IgD-negative memory B cell (primary cell): ENCODE measurements around the gene F8. TPM values are rescaled to one million over a fixed set of nuclear protein-coding genes. Genes with fewer than 3 reads are reported as not detected.
"Not testable (repeated sequence)": the region's sequence is repeated elsewhere in the genome, so short reads cannot be mapped to it uniquely, and the experiment has no call there.

ENCODE experiments used
- H3K27ac Mint-ChIP-seq, 3 donors: one replicate each; pipeline ENCODE4 v1.8.0; 2020 to 2022; ENCODE audit warnings: mild to moderate bottlenecking in 3 of 3, mixed read lengths in 3 of 3, moderate library complexity in 1 of 3
- H3K27me3 Mint-ChIP-seq: one replicate; pipeline ENCODE4 v1.8.0; 2021; ENCODE audit warnings: mixed read lengths
- H3K36me3 Mint-ChIP-seq: one replicate; pipeline ENCODE4 v1.8.0; 2020; ENCODE audit warnings: mild to moderate bottlenecking, mixed read lengths
- H3K4me1 Mint-ChIP-seq, 3 donors: one replicate each; pipeline ENCODE4 v1.8.0; 2020 to 2022; ENCODE audit warnings: mixed read lengths in 3 of 3, mild to moderate bottlenecking in 1 of 3
- H3K4me3 Mint-ChIP-seq, 4 donors: one replicate each; pipeline ENCODE4 v1.8.0; 2020 to 2022; ENCODE audit warnings: mild to moderate bottlenecking in 4 of 4, mixed read lengths in 4 of 4, moderate library complexity in 3 of 4
- H3K9me3 Mint-ChIP-seq, 3 donors: one replicate each; pipeline ENCODE4 v1.8.0; 2020 to 2021; ENCODE audit warnings: mixed read lengths in 3 of 3, mild to moderate bottlenecking in 1 of 3
- polyA plus RNA-seq: library from polyadenylated mRNA; unstranded; fragments of 300-500 nt; fragmentation: Illumina TruSeq; gene quantifications from one replicate; pipeline ENCODE4 v1.2.3, GENCODE V29; 2021

F8 gene
- polyA plus RNA-seq, 1 donor from 2014 or later, result 2.7 TPM

- no peak overlapping the region for H3K27ac Mint-ChIP-seq
- H3K27me3 Mint-ChIP-seq, result no peaks in the 10 kb centered on the region
- peaks cover 0 to 5% (median 5%) of the 10 kb centered on the region in 3 donors for H3K4me1 Mint-ChIP-seq
- H3K4me3 Mint-ChIP-seq, result no peak overlapping the region
- no peaks in the 10 kb centered on the region for H3K9me3 Mint-ChIP-seq
- no peaks in the 10 kb centered on the region for H3K36me3 Mint-ChIP-seq
Observed at GRCh38 chrX:154890990-154891639, 131.4 kb downstream of the F8 start.

- H3K27ac Mint-ChIP-seq, H3K4me3 Mint-ChIP-seq, H3K4me1 Mint-ChIP-seq, H3K9me3 Mint-ChIP-seq, H3K27me3 Mint-ChIP-seq, H3K36me3 Mint-ChIP-seq: not testable (repeated sequence)
Observed at GRCh38 chrX:154886789-154887221, 135.7 kb downstream of the F8 start.

- H3K4me3 Mint-ChIP-seq, H3K27ac Mint-ChIP-seq, H3K27me3 Mint-ChIP-seq, H3K9me3 Mint-ChIP-seq, H3K36me3 Mint-ChIP-seq, H3K4me1 Mint-ChIP-seq: not testable (repeated sequence)
Observed at GRCh38 chrX:154886069-154886788, 136.3 kb downstream of the F8 start, which contains the start of gene F8A1. TSS of gene F8A1 (plus strand) at chrX:154886355. CDS start at chrX:154886375, 20 bp downstream.

- not testable (repeated sequence) for H3K9me3 Mint-ChIP-seq, H3K27ac Mint-ChIP-seq, H3K36me3 Mint-ChIP-seq, H3K4me3 Mint-ChIP-seq, H3K4me1 Mint-ChIP-seq, H3K27me3 Mint-ChIP-seq
Observed at GRCh38 chrX:154885549-154885948, 137.0 kb downstream of the F8 start.

GRCh38 chrX:154885057-154885456, 137.5 kb downstream of the F8 start:
- not testable (repeated sequence) for H3K9me3 Mint-ChIP-seq, H3K4me1 Mint-ChIP-seq, H3K36me3 Mint-ChIP-seq, H3K4me3 Mint-ChIP-seq, H3K27me3 Mint-ChIP-seq, H3K27ac Mint-ChIP-seq

- not testable (repeated sequence) for H3K4me1 Mint-ChIP-seq, H3K27me3 Mint-ChIP-seq, H3K27ac Mint-ChIP-seq, H3K9me3 Mint-ChIP-seq, H3K4me3 Mint-ChIP-seq, H3K36me3 Mint-ChIP-seq
Observed at GRCh38 chrX:154884069-154884468, 138.5 kb downstream of the F8 start.

- Mint-ChIP-seq H3K27me3 (no peaks in the 10 kb centered on the region), H3K4me3 (no peak overlapping the region), H3K4me1 (no peaks in the 10 kb centered on the region), H3K9me3 (peaks cover 0 to 16% (median 11%) of the 10 kb centered on the region in 3 donors), H3K36me3 (no peaks in the 10 kb centered on the region), H3K27ac (no peak overlapping the region)
Observed at GRCh38 chrX:154873329-154873728, 149.2 kb downstream of the F8 start.

GRCh38 chrX:154868522-154868921, 154.0 kb downstream of the F8 start:
- not testable (repeated sequence) for H3K27ac Mint-ChIP-seq, H3K27me3 Mint-ChIP-seq, H3K4me3 Mint-ChIP-seq, H3K36me3 Mint-ChIP-seq, H3K4me1 Mint-ChIP-seq
- peaks cover 3 to 22% (median 14%) of the 10 kb centered on the region in 3 donors for H3K9me3 Mint-ChIP-seq

GRCh38 chrX:154855256-154855655, 167.3 kb downstream of the F8 start:
- no peaks in the 10 kb centered on the region for H3K36me3 Mint-ChIP-seq
- H3K27me3 Mint-ChIP-seq, result peaks cover 1% of the 10 kb centered on the region
- H3K4me1 Mint-ChIP-seq, result no peaks in the 10 kb centered on the region
- H3K27ac Mint-ChIP-seq, result no peak overlapping the region
- no peak overlapping the region for H3K4me3 Mint-ChIP-seq
- no peaks in the 10 kb centered on the region for H3K9me3 Mint-ChIP-seq

- Mint-ChIP-seq H3K27ac (no peak overlapping the region), H3K27me3 (peaks cover 2% of the 10 kb centered on the region), H3K4me1 (no peaks in the 10 kb centered on the region), H3K36me3 (no peaks in the 10 kb centered on the region), H3K4me3 (no peak overlapping the region), H3K9me3 (peaks cover 0 to 4% (median 0%) of the 10 kb centered on the region in 3 donors)
Observed at GRCh38 chrX:154850957-154851611, 171.4 kb downstream of the F8 start.

GRCh38 chrX:154840856-154841255, 181.7 kb downstream of the F8 start:
- no peaks in the 10 kb centered on the region for H3K27me3 Mint-ChIP-seq

GRCh38 chrX:154836163-154836562, 186.4 kb downstream of the F8 start:
- no peak overlapping the region for H3K27ac Mint-ChIP-seq
- no peak overlapping the region for H3K4me3 Mint-ChIP-seq
- H3K9me3 Mint-ChIP-seq, result no peaks in the 10 kb centered on the region
- H3K4me1 Mint-ChIP-seq, result no peaks in the 10 kb centered on the region
- H3K27me3 Mint-ChIP-seq, result no peaks in the 10 kb centered on the region
- H3K36me3 Mint-ChIP-seq, result no peaks in the 10 kb centered on the region

More at GRCh38 chrX:154840856-154841255, 181.7 kb downstream of the F8 start:
- Mint-ChIP-seq H3K4me3 (no peak overlapping the region), H3K9me3 (no peaks in the 10 kb centered on the region), H3K27ac (no peak overlapping the region), H3K4me1 (no peaks in the 10 kb centered on the region), H3K36me3 (no peaks in the 10 kb centered on the region)

GRCh38 chrX:154834562-154834961, 188.0 kb downstream of the F8 start, which contains the start of gene SMIM9:
TSS of gene SMIM9 (minus strand) at chrX:154834662. CDS start at chrX:154830856, 3,806 bp downstream.
- no peaks in the 10 kb centered on the region for H3K9me3 Mint-ChIP-seq
- peaks cover 2 to 8% (median 3%) of the 10 kb centered on the region in 3 donors for H3K4me1 Mint-ChIP-seq
- no peak within 1 kb of the TSS for H3K4me3 Mint-ChIP-seq
- H3K27me3 Mint-ChIP-seq, result no peaks in the 10 kb centered on the region
- H3K27ac Mint-ChIP-seq, result no peak within 1 kb of the TSS
- no peaks in the 10 kb centered on the region for H3K36me3 Mint-ChIP-seq

GRCh38 chrX:154833746-154834274, 188.7 kb downstream of the F8 start:
- Mint-ChIP-seq H3K4me3 (no peak overlapping the region), H3K36me3 (no peaks in the 10 kb centered on the region), H3K27me3 (no peaks in the 10 kb centered on the region), H3K4me1 (peaks cover 3 to 13% (median 9%) of the 10 kb centered on the region in 3 donors), H3K9me3 (no peaks in the 10 kb centered on the region), H3K27ac (no peak overlapping the region)

GRCh38 chrX:154829926-154830442, 192.5 kb downstream of the F8 start:
- H3K4me1 Mint-ChIP-seq, result peaks cover 19 to 33% (median 29%) of the 10 kb centered on the region in 3 donors

More at GRCh38 chrX:154829926-154830442, 192.5 kb downstream of the F8 start:
- H3K9me3 Mint-ChIP-seq, result no peaks in the 10 kb centered on the region
- peak overlapping the region in 1 of 3 donors; percentile 32 for H3K27ac Mint-ChIP-seq
- no peaks in the 10 kb centered on the region for H3K36me3 Mint-ChIP-seq
- no peaks in the 10 kb centered on the region for H3K27me3 Mint-ChIP-seq
- H3K4me3 Mint-ChIP-seq, result no peak overlapping the region
